Inflammatory macrophage (primary cell): Measurements from ENCODE around the gene CAMK4.
A peak's percentile ranks its signal among the peaks of the same experiment; 100 is the strongest.

ENCODE experiments used
- DNase-seq, 2 donors: peaks; one replicate each; pipeline ENCODE4 v3.0.0-alpha.2; 2020 to 2022

CAMK4 gene

GRCh38 chr5:111498346-111498745 is 274.2 kb downstream of the CAMK4 start:
- DNase-seq = no peak

GRCh38 chr5:111502956-111503355 is 278.8 kb downstream of the CAMK4 start:
- no peak for DNase-seq

GRCh38 chr5:111505096-111505495 is 280.9 kb downstream of the CAMK4 start:
- DNase-seq = no peak

GRCh38 chr5:111507276-111507675 is 283.1 kb downstream of the CAMK4 start:
- DNase-seq = no peak

DNA sequence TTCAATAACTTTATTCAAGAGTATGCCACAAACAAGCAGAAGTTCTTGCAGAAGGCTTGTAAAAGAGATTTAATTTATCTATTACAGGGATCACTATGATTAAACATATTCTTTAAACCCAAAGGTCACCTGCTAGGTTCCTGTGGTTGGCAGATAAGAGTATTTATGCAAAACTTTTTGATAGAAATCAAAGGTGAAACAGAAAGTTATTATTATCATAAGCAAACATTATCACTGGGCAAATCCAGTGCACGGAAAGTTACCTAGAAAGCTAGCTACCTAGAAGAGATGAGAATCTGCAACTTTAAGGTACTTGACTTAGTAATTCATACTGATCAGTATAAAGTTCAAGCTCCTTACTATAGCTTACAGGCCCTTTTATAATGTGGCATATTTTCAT is 284.9 kb downstream of the CAMK4 start:
- no peak for DNase-seq

GRCh38 chr5:111511174-111511830 is 287.1 kb downstream of the CAMK4 start:
- DNase-seq = peak; percentile 7 to 38

GRCh38 chr5:111511831-111512374 is 287.7 kb downstream of the CAMK4 start:
- DNase-seq = peak; percentile 22 to 24

DNA sequence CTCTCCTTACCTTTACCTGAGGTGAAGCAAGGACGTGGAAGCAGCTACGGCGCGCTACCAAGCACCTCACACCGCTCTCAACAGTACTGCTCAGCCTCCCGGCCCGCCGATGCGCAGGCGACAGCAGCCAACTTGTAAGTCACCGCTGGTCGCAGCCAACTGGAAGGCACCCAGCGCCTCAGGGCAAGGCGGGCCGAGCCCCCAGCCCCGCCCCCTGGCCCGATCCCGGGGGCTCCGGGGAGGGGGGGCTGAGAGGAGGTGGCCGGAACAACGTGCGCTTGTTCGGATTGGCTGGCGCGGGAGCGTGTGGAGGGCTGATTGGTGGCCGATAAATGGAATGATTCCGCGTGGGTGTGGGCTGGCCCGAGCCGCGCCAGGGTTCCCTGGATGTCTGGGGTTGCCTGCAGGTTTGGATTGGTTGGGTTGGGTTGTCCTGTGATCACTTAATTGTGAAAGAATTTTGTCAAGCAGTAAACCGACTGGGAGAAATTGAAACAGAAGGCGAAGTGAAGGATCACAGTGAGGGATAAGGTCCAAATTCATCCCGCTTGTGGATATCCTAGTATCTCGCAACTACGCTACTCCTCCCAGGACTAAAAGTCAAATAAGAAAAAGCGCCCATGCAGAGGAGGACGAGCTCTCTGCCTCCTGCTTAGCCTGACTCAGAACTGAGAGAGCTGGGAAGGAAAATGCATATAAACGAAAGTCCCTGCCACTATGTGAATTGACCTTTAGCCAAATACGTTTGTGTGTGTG is 288.4 kb downstream of the CAMK4 start, which contains the start of gene STARD4:
Gene STARD4 (minus strand): TSS at position 161 of the 756 bp plus-strand sequence. CDS start 5,102 bp downstream, outside the sequence.
- peak; percentile 99 for DNase-seq

DNA sequence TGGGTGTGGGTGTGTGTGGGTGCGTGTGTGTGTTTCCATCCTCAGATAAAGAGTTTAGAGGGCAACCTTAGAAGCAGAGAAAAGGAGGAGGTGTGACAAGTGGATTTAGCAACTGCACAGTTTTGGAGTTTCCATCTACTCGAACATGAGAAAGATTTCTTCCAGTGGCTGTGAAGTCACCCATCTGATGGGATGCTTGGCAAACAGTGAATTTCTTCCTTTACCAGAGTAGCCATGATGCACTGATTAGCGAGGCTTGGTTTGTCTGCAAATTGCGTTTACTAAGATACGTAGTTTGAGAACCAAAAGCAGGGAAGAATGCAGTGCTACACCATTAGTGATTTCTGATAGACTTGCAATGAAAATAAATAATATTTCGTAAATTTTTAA is 288.9 kb downstream of the CAMK4 start:
- peak in 1 of 2 donors; percentile 81 for DNase-seq

DNA sequence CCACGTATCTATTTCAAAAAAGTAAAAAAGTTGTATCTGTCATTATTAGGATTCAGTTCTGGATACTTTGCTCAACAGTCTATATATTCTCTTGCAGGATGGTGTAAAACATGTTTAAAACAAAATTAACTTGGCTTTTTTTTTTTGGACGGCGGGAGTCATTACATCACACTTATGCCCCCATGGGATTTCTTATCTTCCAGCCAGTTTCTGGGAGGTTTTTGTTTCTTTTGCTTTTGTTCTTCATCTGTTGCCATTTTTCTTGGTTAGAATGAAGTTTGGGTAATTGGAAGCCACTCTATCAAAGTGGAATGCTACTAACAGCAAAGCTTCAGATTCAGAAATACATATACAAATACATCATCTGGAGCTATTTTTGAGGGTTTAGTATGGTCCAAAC is 289.9 kb downstream of the CAMK4 start:
- DNase-seq = no peak

DNA sequence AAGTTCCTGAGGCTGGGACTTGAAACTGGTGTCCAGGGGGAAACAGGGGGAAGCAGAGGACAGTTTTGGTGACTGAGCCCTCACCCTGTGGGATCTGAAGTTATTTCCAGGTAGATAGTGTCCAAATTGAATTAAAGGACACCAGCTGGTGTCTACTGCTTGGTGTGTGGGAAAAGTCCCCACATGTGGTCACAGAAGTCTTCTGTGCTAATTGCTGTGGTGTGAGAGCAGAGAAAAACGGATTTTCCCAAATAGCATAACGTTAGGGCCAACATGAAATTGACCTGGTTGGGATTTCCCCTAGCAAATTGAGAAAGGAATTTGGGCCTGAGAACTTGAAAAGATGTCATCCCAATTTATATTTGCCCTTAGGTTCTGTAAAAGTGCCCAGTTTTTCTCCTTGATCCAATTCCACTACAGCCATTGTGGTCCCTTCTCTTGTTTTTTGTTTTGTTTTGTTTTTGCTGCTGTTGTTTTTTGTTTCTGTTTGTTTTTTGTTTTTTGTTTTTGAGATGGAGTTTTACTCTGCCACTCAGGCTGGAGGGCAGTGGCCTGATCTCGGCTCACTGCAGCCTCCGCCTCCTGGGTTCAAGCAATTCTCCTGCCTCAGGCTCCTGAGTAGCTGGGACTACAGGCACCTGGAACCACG is 293.8 kb downstream of the CAMK4 start:
- DNase-seq = no peak

DNA sequence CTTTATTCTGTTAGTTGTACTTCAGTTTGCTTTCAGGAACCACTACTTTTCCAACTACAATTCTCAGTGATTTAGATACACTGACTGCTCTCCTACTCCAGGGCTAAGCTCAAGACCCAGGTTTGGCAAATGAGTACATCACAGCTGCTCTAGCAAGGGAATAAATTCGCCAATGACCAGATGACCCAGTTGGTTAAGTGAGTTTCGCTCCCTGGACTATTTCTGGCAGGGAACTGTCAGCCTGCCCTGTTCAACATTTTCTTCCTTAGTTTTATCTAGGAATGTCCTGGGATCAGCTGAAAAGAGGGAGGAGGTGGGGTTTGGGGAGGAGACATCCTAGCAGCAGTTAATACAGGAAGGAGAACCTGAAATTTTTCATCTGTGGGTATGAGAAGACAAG is 294.6 kb downstream of the CAMK4 start:
- DNase-seq = no peak

DNA sequence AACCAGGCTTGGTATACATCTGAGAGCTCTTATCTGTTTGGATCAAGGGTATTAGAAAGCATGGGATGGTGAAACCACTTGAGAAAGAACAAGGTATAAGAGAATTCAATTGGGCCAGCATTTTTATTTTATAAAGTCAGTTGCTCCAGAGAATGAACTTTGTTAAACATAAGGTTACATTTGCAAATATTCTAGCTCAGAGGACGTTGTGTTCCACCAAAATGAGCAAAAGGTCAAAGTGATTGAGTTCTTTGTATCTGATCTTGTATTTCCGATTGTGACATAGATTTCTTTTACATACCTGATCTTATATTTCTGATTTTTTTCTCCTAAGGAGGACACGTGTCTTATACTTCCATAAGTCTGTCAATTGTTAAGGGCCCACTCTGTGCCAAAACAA is 296.7 kb downstream of the CAMK4 start:
- no peak for DNase-seq

- DNase-seq = peak in 1 of 2 donors; percentile 67
These were observed 303.9 kb downstream of the CAMK4 start for GRCh38 chr5:111528056-111528455.

DNA sequence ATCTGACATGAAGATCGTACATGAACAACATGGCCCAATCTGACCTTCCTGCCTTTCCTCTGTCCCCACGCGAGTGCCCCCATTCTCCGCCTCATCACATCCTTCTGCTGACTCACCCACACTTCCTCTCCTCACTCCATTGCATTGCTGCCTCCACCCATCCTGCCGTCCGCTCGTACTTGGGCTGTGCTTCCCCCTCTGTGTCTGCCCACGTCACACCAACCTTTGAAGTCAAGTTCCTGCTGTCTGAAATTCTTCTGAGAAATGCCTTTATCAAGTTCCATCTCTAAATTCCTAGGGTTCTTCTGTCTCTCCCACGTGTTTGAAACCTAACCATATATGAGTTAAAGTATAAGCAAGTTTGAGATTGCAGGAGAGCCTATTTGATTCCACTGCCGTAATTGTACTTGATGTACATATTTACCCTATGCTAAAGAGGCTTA is 306.1 kb downstream of the CAMK4 start:
- DNase-seq = peak; percentile 95 to 96

GRCh38 chr5:111532886-111533582 is 308.9 kb downstream of the CAMK4 start:
- DNase-seq = peak in 1 of 2 donors; percentile 28

DNA sequence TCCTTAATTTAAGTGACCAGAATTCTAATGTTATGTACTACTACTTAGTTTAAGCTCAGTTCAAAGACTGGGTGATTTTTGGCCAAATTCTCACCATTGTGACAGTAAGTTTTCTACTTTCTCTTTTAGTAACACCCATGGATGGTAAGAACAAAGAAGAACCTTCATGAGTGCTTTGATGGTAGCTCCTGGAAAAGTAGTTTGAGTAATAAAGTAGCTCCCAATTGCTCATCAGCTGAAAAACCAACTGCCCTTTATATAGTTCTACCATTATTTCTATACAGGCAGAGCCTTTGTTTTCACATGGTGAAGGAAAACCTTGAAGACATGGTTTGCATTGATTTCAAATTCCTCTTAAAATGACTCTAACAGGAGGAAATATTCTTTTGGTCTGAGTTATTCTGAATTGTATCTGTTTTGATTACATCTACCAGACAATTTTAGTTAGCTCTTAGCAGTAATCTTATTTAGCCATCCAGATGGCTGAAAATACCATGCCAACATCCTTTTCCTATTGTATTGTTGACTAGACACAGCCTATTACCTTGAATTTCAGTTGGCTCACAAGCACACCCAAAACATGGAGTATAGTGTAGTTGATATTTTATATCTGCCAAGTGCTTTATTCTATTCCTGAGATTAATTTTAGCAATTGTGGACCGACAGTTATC is 311.8 kb downstream of the CAMK4 start:
- no peak for DNase-seq

- DNase-seq = no peak
These were observed 313.2 kb downstream of the CAMK4 start for GRCh38 chr5:111537141-111538024.
